Cardiac muscle cell (in vitro differentiated cells and primary cell): ENCODE measurements around the gene PKD2L2. TPM values are rescaled to one million over a fixed set of nuclear protein-coding genes. Genes with fewer than 3 reads are reported as not detected.
A peak's percentile ranks its signal among the peaks of the same experiment; 100 is the strongest.
"Not testable (repeated sequence)": the region's sequence is repeated elsewhere in the genome, so short reads cannot be mapped to it uniquely, and the experiment has no call there.

Source experiments
- DNase-seq, 2 donors: peaks; one replicate each; pipeline versions ENCODE4 v3.0.0 to v3.0.0-alpha.2; 2010 to 2017; ENCODE audit warnings: low read depth in 1 of 2, low spot score in 1 of 2
- H3K27ac ChIP-seq: fragments of 200-600 bp; sonication (generic); 2 replicates; pipeline ENCODE4 v1.5.1; 2016
- H3K27me3 ChIP-seq: fragments of 200-600 bp; sonication (generic); 2 replicates; pipeline ENCODE4 v1.6.0; 2016; ENCODE audit warnings: control low read depth
- H3K36me3 ChIP-seq: fragments of 200-600 bp; sonication (generic); 2 replicates; pipeline ENCODE4 v1.5.1; 2016; ENCODE audit warnings: control low read depth
- H3K4me1 ChIP-seq: fragments of 200-600 bp; sonication (generic); 2 replicates; pipeline ENCODE4 v1.8.1; 2017; ENCODE audit warnings: low read depth, mild to moderate bottlenecking, mixed run types
- H3K4me3 ChIP-seq: fragments of 200-600 bp; sonication (generic); 2 replicates; pipeline ENCODE4 v1.5.1; 2016; ENCODE audit warnings: mild to moderate bottlenecking
- H3K9me3 ChIP-seq: fragments of 200-600 bp; sonication (generic); 2 replicates; pipeline ENCODE4 v1.5.1; 2017; ENCODE audit warnings: low read depth, mild to moderate bottlenecking, control low read depth
- polyA plus RNA-seq: library from polyadenylated mRNA; unstranded; fragments of >200 nt; fragmentation: Nextera tagmentation; extraction: Ambion mirVana; gene quantifications from 2 replicates; pipeline ENCODE4 v1.2.1, GENCODE V29; 2016
- total RNA-seq: library from RNA; depleted of rRNA; stranded (reverse); fragments of >200 nt; gene quantifications from 2 replicates; pipeline ENCODE4 v1.2.3, GENCODE V29; 2016
- TF ChIP-seq, protein P1 (sequence below): IDR thresholded peaks from 2 replicates; pipeline ENCODE4 v1.5.1; 2012; ENCODE audit warnings: low read depth, mild to moderate bottlenecking, low read length

The PKD2L2 gene
- total and polyA plus RNA-seq, 2 experiments from 2014 or later: not detected

DNA sequence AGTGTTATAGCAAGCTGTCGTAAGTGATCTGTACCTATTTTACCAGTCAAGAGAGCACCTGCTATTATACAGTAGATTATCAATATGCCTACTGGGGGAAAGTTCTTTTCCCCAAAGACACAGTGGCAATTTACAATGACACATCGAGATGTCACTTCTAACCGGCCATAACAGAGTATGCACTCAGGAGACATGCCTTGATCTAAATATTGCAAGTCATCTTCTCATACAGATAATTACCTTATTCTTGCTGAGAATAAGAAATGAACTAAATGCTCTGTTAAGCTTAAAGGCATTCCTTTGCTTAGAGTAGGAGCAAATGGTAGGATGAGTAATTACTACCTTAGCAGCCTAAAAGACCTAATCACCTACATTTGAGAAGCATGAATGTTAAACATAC lies 71.6 kb downstream of the PKD2L2 start:
- peak overlapping the region; percentile 46 for H3K27ac ChIP-seq
- no peaks in the 10 kb centered on the region for H3K27me3 ChIP-seq
- H3K4me3 ChIP-seq: no peak overlapping the region
- TF ChIP-seq, protein P1, sequence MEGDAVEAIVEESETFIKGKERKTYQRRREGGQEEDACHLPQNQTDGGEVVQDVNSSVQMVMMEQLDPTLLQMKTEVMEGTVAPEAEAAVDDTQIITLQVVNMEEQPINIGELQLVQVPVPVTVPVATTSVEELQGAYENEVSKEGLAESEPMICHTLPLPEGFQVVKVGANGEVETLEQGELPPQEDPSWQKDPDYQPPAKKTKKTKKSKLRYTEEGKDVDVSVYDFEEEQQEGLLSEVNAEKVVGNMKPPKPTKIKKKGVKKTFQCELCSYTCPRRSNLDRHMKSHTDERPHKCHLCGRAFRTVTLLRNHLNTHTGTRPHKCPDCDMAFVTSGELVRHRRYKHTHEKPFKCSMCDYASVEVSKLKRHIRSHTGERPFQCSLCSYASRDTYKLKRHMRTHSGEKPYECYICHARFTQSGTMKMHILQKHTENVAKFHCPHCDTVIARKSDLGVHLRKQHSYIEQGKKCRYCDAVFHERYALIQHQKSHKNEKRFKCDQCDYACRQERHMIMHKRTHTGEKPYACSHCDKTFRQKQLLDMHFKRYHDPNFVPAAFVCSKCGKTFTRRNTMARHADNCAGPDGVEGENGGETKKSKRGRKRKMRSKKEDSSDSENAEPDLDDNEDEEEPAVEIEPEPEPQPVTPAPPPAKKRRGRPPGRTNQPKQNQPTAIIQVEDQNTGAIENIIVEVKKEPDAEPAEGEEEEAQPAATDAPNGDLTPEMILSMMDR: no peak
- no peaks in the 10 kb centered on the region for H3K9me3 ChIP-seq
- H3K36me3 ChIP-seq: peaks cover 19% of the 10 kb centered on the region
- peaks cover 7% of the 10 kb centered on the region for H3K4me1 ChIP-seq
- DNase-seq: no peak

GRCh38 chr5:137970384-137970783 lies 81.1 kb downstream of the PKD2L2 start:
- not testable (repeated sequence) for DNase-seq, H3K27ac ChIP-seq, H3K27me3 ChIP-seq, H3K36me3 ChIP-seq, H3K4me3 ChIP-seq, H3K4me1 ChIP-seq, H3K9me3 ChIP-seq

- H3K4me3 ChIP-seq: no peak overlapping the region
- no peaks in the 10 kb centered on the region for H3K27me3 ChIP-seq
- H3K36me3 ChIP-seq: peaks cover 13% of the 10 kb centered on the region
- TF ChIP-seq, protein P1: no peak
- H3K9me3 ChIP-seq: no peaks in the 10 kb centered on the region
- no peak for DNase-seq
- H3K27ac ChIP-seq: no peak overlapping the region
- H3K4me1 ChIP-seq: no peaks in the 10 kb centered on the region
These were observed 86.0 kb downstream of the PKD2L2 start for GRCh38 chr5:137975208-137975607.

DNA sequence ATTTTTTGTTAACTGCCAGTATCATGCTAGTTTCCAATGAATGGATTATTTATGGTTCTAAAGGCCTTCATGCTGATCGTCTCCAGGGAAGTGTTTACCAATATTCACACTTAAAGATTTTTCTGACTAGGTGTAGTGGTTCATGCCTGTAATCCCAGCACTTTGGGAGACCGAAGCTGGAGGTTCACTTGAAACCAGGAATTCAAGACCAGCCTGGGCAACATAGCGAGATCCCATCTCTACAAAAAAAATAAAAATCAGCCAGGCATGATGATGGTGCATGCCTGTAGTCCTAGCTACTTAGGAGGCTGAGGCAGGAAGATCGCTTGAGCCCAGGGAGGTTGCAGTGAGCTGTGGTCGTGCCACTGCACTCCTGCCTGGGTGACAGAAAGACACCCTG lies 100.2 kb downstream of the PKD2L2 start:
- TF ChIP-seq, protein P1: no peak
- H3K4me3 ChIP-seq: no peak overlapping the region
- no peak for DNase-seq
- no peak overlapping the region for H3K27ac ChIP-seq
- H3K4me1 ChIP-seq: no peaks in the 10 kb centered on the region
- H3K9me3 ChIP-seq: no peaks in the 10 kb centered on the region
- no peaks in the 10 kb centered on the region for H3K27me3 ChIP-seq
- H3K36me3 ChIP-seq: peaks cover 4% of the 10 kb centered on the region

Other genes starting within 250 kb of the PKD2L2 start
- gene KLHL3, start 153.4 kb upstream of the PKD2L2 start, total RNA-seq: 11.9 and 16.8 TPM in 2 replicates
- 11.4 and 12.0 TPM in 2 replicates for gene KLHL3, start 153.4 kb upstream of the PKD2L2 start, polyA plus RNA-seq
- gene HNRNPA0, start 135.1 kb upstream of the PKD2L2 start, total RNA-seq: 36.9 and 42.6 TPM in 2 replicates
- 15.2 and 20.0 TPM in 2 replicates for gene HNRNPA0, start 135.1 kb upstream of the PKD2L2 start, polyA plus RNA-seq
- not detected in 2 replicates for gene MYOT, start 21.6 kb upstream of the PKD2L2 start, total RNA-seq
- gene MYOT, start 21.6 kb upstream of the PKD2L2 start, polyA plus RNA-seq: 0.22 TPM in 1 of 2 replicates, not detected in the other
- 9.4 and 15.3 TPM in 2 replicates for gene FAM13B, start 143.6 kb downstream of the PKD2L2 start, total RNA-seq
- gene FAM13B, start 143.6 kb downstream of the PKD2L2 start, polyA plus RNA-seq: 10.7 and 15.8 TPM in 2 replicates
- not detected in 2 replicates for gene WNT8A, start 194.6 kb downstream of the PKD2L2 start, total RNA-seq
- not detected in 2 replicates for gene WNT8A, start 194.6 kb downstream of the PKD2L2 start, polyA plus RNA-seq
- gene NME5, start 250.0 kb downstream of the PKD2L2 start, total RNA-seq: 4.1 and 7.4 TPM in 2 replicates
- gene NME5, start 250.0 kb downstream of the PKD2L2 start, polyA plus RNA-seq: 8.6 and 10.4 TPM in 2 replicates